ENCODE results near the gene ATP6V0E1.

- TF ChIP-seq GATA2 (IDR thresholded peaks at IDR 0.05; ENCODE audit: low read depth, low read length) (no peak), GATA3 (IDR thresholded peaks at IDR 0.05; ENCODE audit: low read depth, low read length) (no peak)
These were observed 4.7 kb downstream of the ATP6V0E1 start for GRCh38 chr5:172988276-172988675.
